Osteocyte (in vitro differentiated cells): ENCODE results near the gene NRSN1. TPM values are rescaled to one million over a fixed set of nuclear protein-coding genes. Genes with fewer than 3 reads are reported as not detected.

ENCODE experiments used
- DNase-seq: peaks from one replicate; pipeline ENCODE4 v3.0.0; 2021; ENCODE audit warnings: mixed read lengths; ENCODE audit not compliant: unreplicated experiment; ENCODE audit errors: extremely low spot score
- H3K27ac Mint-ChIP-seq: one replicate; pipeline ENCODE4 v1.8.0; 2021; ENCODE audit warnings: mild to moderate bottlenecking, mixed read lengths; ENCODE audit not compliant: unreplicated experiment
- H3K27me3 Mint-ChIP-seq: one replicate; pipeline ENCODE4 v1.8.0; 2021; ENCODE audit warnings: mixed read lengths; ENCODE audit not compliant: unreplicated experiment
- H3K36me3 Mint-ChIP-seq: one replicate; pipeline ENCODE4 v1.8.0; 2021; ENCODE audit warnings: mixed read lengths; ENCODE audit not compliant: unreplicated experiment
- H3K4me1 Mint-ChIP-seq: one replicate; pipeline ENCODE4 v1.8.0; 2021; ENCODE audit warnings: mixed read lengths; ENCODE audit not compliant: unreplicated experiment
- H3K4me3 Mint-ChIP-seq: one replicate; pipeline ENCODE4 v1.8.0; 2021; ENCODE audit warnings: mild to moderate bottlenecking, moderate library complexity, mixed read lengths; ENCODE audit not compliant: unreplicated experiment
- H3K9me3 Mint-ChIP-seq: one replicate; pipeline ENCODE4 v1.8.0; 2021; ENCODE audit warnings: mixed read lengths; ENCODE audit not compliant: unreplicated experiment
- total RNA-seq: library from RNA; stranded (reverse); gene quantifications from 2 replicates; pipeline ENCODE4 v1.2.1, GENCODE V29; 2021
- TF ChIP-seq, protein P1 (sequence below): fragments of 200-600 bp; sonication (generic); IDR thresholded peaks from 2 replicates; pipeline ENCODE4 v1.5.0; 2021; ENCODE audit warnings: antibody characterized with exemption, mild to moderate bottlenecking, moderate library complexity

NRSN1 gene
- total RNA-seq, 1 donor from 2014 or later: not detected

DNA sequence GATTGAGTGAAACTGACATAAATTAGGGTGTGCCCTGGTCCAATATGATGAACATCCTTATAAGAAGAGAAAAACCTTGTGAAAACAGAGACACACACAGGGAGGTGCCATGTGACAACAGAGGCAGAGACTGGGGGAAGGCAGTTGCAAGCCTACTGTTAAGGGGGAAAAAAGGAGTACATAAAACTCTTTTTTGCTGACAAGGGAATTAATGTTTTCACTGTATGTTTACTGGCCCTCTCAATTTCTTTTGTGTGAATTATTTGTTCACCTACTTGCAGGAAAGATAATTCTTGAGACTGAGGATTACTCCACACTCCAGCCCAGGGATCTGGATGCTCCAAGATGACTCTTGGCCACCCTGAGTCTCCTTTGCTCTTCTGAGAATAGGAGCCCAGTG, 12.1 kb upstream of the NRSN1 start:
- Mint-ChIP-seq H3K4me3 (no peak overlapping the region), H3K9me3 (peaks cover 18% of the 10 kb centered on the region), H3K27ac (no peak overlapping the region), H3K27me3 (no peaks in the 10 kb centered on the region), H3K4me1 (no peaks in the 10 kb centered on the region), H3K36me3 (no peaks in the 10 kb centered on the region)
- DNase-seq: no peak
- TF ChIP-seq, protein P1, sequence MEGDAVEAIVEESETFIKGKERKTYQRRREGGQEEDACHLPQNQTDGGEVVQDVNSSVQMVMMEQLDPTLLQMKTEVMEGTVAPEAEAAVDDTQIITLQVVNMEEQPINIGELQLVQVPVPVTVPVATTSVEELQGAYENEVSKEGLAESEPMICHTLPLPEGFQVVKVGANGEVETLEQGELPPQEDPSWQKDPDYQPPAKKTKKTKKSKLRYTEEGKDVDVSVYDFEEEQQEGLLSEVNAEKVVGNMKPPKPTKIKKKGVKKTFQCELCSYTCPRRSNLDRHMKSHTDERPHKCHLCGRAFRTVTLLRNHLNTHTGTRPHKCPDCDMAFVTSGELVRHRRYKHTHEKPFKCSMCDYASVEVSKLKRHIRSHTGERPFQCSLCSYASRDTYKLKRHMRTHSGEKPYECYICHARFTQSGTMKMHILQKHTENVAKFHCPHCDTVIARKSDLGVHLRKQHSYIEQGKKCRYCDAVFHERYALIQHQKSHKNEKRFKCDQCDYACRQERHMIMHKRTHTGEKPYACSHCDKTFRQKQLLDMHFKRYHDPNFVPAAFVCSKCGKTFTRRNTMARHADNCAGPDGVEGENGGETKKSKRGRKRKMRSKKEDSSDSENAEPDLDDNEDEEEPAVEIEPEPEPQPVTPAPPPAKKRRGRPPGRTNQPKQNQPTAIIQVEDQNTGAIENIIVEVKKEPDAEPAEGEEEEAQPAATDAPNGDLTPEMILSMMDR: no peak

DNA sequence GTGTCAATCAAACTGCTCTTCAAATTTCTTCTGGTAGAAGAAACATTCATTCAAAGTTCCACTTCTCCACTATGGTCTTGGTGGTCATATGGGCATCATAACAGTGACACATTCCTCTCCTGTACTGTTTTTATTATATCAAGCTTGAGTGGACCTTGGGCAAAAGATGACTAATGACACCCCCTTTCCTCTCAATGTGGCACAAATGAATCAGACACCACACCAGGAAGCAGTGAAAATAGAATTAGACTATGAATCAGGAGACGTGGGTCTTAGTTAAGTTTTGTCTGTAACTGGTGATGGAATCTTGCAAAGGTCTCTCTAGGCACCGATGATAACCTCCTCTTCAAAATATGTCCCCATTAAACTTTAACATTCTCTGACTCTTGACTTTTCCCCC, 9.0 kb upstream of the NRSN1 start:
- Mint-ChIP-seq H3K27ac (no peak overlapping the region), H3K36me3 (no peaks in the 10 kb centered on the region), H3K27me3 (no peaks in the 10 kb centered on the region), H3K9me3 (peaks cover 18% of the 10 kb centered on the region), H3K4me1 (no peaks in the 10 kb centered on the region), H3K4me3 (no peak overlapping the region)
- no peak for DNase-seq
- TF ChIP-seq, protein P1: no peak

DNA sequence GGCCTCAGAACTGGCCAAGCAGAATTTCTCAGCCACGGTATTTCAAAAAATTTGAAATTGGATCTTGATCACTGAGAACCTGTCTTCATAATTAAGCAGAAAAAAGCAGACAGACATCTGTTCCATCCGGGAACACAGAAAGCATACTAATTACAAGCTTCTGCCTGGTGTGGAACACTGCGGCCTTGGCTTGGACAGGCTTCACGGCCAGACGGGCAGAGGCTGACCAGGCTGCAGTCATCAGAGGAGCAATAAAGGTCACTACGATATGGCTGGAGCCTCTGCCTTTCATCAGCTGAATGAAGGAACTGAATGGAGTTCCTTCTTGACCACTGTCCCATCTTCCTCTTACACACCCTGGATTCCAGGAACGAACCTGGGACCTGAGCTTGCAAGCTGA, 3.9 kb upstream of the NRSN1 start:
- H3K9me3 Mint-ChIP-seq: peaks cover 5% of the 10 kb centered on the region
- TF ChIP-seq, protein P1: no peak
- H3K27ac Mint-ChIP-seq: no peak overlapping the region
- H3K4me1 Mint-ChIP-seq: peaks cover 5% of the 10 kb centered on the region
- no peak overlapping the region for H3K4me3 Mint-ChIP-seq
- H3K36me3 Mint-ChIP-seq: no peaks in the 10 kb centered on the region
- DNase-seq: no peak
- H3K27me3 Mint-ChIP-seq: peaks cover 3% of the 10 kb centered on the region

DNA sequence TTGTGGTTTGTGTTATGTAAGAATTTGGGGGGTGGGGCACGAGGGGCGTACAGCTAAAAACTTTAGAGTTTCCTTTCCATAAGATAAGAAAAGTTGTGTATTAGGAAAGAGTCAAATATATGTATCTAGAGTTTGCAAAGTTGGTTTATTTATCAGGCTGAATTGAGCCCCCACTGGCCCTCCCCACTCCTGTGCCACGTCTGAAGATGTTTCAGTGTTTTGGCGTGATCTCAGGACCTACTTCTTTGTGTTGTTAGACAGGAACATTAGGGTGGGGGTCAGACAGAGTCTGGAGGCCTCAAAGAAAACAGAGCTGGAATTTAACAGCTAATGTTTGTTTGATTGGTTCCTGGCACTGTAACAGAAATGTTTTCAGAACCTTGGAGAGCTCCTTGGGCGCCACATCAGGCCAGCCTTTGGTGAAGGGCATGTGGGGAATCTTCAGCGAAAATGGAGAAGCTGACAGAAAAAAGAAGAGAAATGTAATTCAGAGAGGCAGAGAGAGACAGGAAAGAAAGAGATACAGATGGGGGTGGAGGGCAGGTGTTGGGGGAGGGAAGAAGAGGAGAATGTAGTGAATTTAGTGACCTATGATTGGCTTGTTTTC, 674 bp downstream of the NRSN1 start:
- Mint-ChIP-seq H3K27ac (no peak overlapping the region), H3K36me3 (no peaks in the 10 kb centered on the region), H3K4me1 (peaks cover 5% of the 10 kb centered on the region), H3K4me3 (no peak overlapping the region), H3K27me3 (peaks cover 3% of the 10 kb centered on the region), H3K9me3 (no peaks in the 10 kb centered on the region)
- TF ChIP-seq, protein P1: no peak
- no peak for DNase-seq

DNA sequence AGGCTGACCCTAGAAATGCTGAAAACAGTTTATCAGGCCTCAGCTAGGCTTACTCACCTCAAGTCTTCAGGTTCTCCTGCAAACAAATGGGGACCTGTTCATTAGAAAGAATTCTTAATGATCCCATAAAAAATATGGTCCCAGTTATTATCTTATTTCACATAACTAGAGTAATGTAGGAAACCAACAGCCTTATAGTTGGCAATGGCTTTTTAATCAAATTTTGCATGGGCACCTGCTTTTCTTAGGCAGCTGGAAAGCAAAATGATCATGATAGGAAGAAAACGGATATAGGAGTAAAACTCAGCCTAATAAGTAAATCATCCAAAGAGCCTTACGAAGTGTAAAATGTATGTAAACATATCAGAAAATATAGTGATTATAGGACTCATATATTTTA, 1.3 kb downstream of the NRSN1 start:
- Mint-ChIP-seq H3K9me3 (no peaks in the 10 kb centered on the region), H3K4me3 (no peak overlapping the region), H3K27me3 (peaks cover 3% of the 10 kb centered on the region), H3K4me1 (peaks cover 5% of the 10 kb centered on the region), H3K27ac (no peak overlapping the region), H3K36me3 (no peaks in the 10 kb centered on the region)
- DNase-seq: no peak
- TF ChIP-seq, protein P1: no peak
